GM20000 (cell line): Measurements from ENCODE around the gene OR56B4.
"Not testable (repeated sequence)": the region's sequence is repeated elsewhere in the genome, so short reads cannot be mapped to it uniquely, and the experiment has no call there.

Source experiments
- DNase-seq: peaks from one replicate; pipeline ENCODE4 v3.0.0; 2012; ENCODE audit warnings: low spot score
- CTCF ChIP-seq: IDR thresholded peaks from 2 replicates; pipeline ENCODE4 v1.5.1; 2012; ENCODE audit warnings: mild to moderate bottlenecking, control low read depth; ENCODE audit errors: extremely low read depth, missing control alignments

OR56B4 gene

GRCh38 chr11:6116638-6117037, 9.2 kb downstream of the OR56B4 start:
- no peak for DNase-seq
- no peak for TF ChIP-seq CTCF

GRCh38 chr11:6124245-6124644, 16.8 kb downstream of the OR56B4 start:
- no peak for DNase-seq
- TF ChIP-seq CTCF = no peak

- DNase-seq = no peak
- no peak for TF ChIP-seq CTCF
Observed at GRCh38 chr11:6127881-6128280, 20.4 kb downstream of the OR56B4 start.

GRCh38 chr11:6129011-6129410, 21.5 kb downstream of the OR56B4 start:
- DNase-seq = no peak
- no peak for TF ChIP-seq CTCF

- DNase-seq = no peak
- TF ChIP-seq CTCF = no peak
Observed at GRCh38 chr11:6129635-6130034, 22.2 kb downstream of the OR56B4 start.

GRCh38 chr11:6132431-6132830, 24.9 kb downstream of the OR56B4 start:
- DNase-seq = no peak
- no peak for TF ChIP-seq CTCF

- not testable (repeated sequence) for DNase-seq
Observed at GRCh38 chr11:6135936-6136335, 28.5 kb downstream of the OR56B4 start.

GRCh38 chr11:6142936-6143335, 35.5 kb downstream of the OR56B4 start:
- DNase-seq = no peak
- TF ChIP-seq CTCF = no peak

GRCh38 chr11:6143737-6144136, 36.3 kb downstream of the OR56B4 start:
- not testable (repeated sequence) for DNase-seq
